K562 (cell line): ENCODE measurements around the gene RGS3. TPM values are rescaled to one million over a fixed set of nuclear protein-coding genes. Genes with fewer than 3 reads are reported as not detected.

Source experiments
- ATAC-seq: fragments of 200-7000 bp; cut with Tn5 transposase; 3 replicates; pipeline ENCODE4 v1.9.1; 2020; ENCODE audit warnings: moderate library complexity
- BruUV-seq: library from RNA; stranded (reverse); fragments of 400-500 nt; replicated peaks from 2 replicates; lab custom pipeline; 2021; lab: Mats Ljungman, UMichigan
- CTCF ChIA-PET: fragments of 300-600 bp; formaldehyde crosslinking; extraction: SDS; loops from one replicate; lab custom pipeline; 2021; ENCODE audit warnings: low intra/inter-chr PET ratio; lab: Yijun Ruan, JAX
- POLR2A ChIA-PET: fragments of 300-600, 350-650 bp; sonication (Branson Sonifier 250); formaldehyde crosslinking; extraction: SDS; loops from one replicate; lab custom pipeline; 2021; ENCODE audit warnings: antibody characterized with exemption, inconsistent platforms; lab: Yijun Ruan, JAX
- DNase-seq, 4 experiments: peaks; one replicate each; pipeline versions ENCODE4 v3.0.0 to v3.0.0-alpha.2; 2011 to 2018; ENCODE audit warnings: low spot score in 3 of 4, mixed read lengths in 3 of 4; ENCODE audit errors: extremely low read depth in 1 of 4
- FAIRE-seq: peaks from 2 replicates; lab custom pipeline; 2011; peaks lifted over from hg19 to GRCh38; lab: Jason Lieb, UNC
- H2AFZ ChIP-seq: 2 replicates; pipeline ENCODE4 v1.6.0; 2011; ENCODE audit warnings: low read depth, low read length, control low read depth, inconsistent platforms
- H3K27ac ChIP-seq: fragments of 200-600 bp; 3 replicates; pipeline ENCODE4 v1.8.0; 2011; ENCODE audit warnings: low read depth, mild to moderate bottlenecking, control low read depth, inconsistent platforms, low read length, moderate library complexity, mixed read lengths; ENCODE audit errors: extremely low read depth
- H3K27me3 ChIP-seq, 2 experiments: fragments of 300-600 bp in 1 of 2; 2 replicates in 1 of 2; 3 replicates in 1 of 2; pipeline versions ENCODE4 v1.6.0 to v1.8.0; 2011; ENCODE audit warnings: inconsistent platforms in 2 of 2, low read length in 2 of 2, mild to moderate bottlenecking in 1 of 2, mixed read lengths in 1 of 2, moderate library complexity in 1 of 2; ENCODE audit not compliant: control insufficient read depth in 2 of 2, insufficient read depth in 2 of 2
- H3K36me3 ChIP-seq: fragments of 300-600 bp; 3 replicates; pipeline ENCODE4 v1.8.0; 2011; ENCODE audit warnings: mild to moderate bottlenecking, low read length, inconsistent platforms; ENCODE audit not compliant: control insufficient read depth, insufficient read depth
- H3K4me1 ChIP-seq, 2 experiments: fragments of 200-600 bp in 1 of 2; replicated peaks in 1 of 2; 2 replicates in 1 of 2; 3 replicates in 1 of 2; pipeline versions ENCODE4 v1.5.1 to v1.8.0; 2011; ENCODE audit warnings: inconsistent platforms in 2 of 2, low read length in 2 of 2, mild to moderate bottlenecking in 1 of 2, mixed read lengths in 1 of 2, moderate library complexity in 1 of 2; ENCODE audit not compliant: control insufficient read depth in 2 of 2, insufficient read depth in 2 of 2
- H3K4me2 ChIP-seq: 2 replicates; pipeline ENCODE4 v1.6.1; 2011; ENCODE audit warnings: low read length, control low read depth, inconsistent platforms, mixed read lengths; ENCODE audit not compliant: insufficient read depth
- H3K4me3 ChIP-seq: fragments of 200-600 bp; sonication (generic), shearing (Covaris generic); 2 replicates; pipeline ENCODE4 v1.5.1; 2016; ENCODE audit warnings: control low read depth, inconsistent platforms
- H3K79me2 ChIP-seq: fragments of 200-600 bp; 3 replicates; pipeline ENCODE4 v1.8.0; 2011; ENCODE audit warnings: low read length, inconsistent platforms; ENCODE audit not compliant: control insufficient read depth, insufficient read depth
- H3K9ac ChIP-seq, 2 experiments: 2 replicates each; pipeline versions ENCODE4 v1.6.0 to v1.6.1; 2011; ENCODE audit warnings: low read depth in 2 of 2, low read length in 2 of 2, control low read depth in 1 of 2, inconsistent platforms in 1 of 2, mild to moderate bottlenecking in 1 of 2, mixed read lengths in 1 of 2; ENCODE audit not compliant: insufficient read depth in 1 of 2
- H3K9me1 ChIP-seq: one replicate; pipeline ENCODE4 v1.6.0; 2011; ENCODE audit warnings: inconsistent platforms, mild to moderate bottlenecking, low read length, moderate library complexity; ENCODE audit not compliant: control insufficient read depth, insufficient read depth
- H3K9me3 ChIP-seq: replicated peaks from 2 replicates; pipeline ENCODE4 v1.5.1; 2011; ENCODE audit warnings: low read depth, low read length, inconsistent platforms; ENCODE audit not compliant: control insufficient read depth, insufficient read depth
- H4K20me1 ChIP-seq: replicated peaks from 2 replicates; pipeline ENCODE4 v1.6.1; 2011; ENCODE audit warnings: low read length, inconsistent platforms, mixed read lengths; ENCODE audit not compliant: control insufficient read depth, insufficient read depth
- ARNT ChIP-seq, 2 experiments: fragments of 450-650 bp; IDR thresholded peaks; 2 replicates each; pipeline ENCODE4 v1.6.1; 2016; ENCODE audit warnings: mild to moderate bottlenecking in 1 of 2
- CC2D1A ChIP-seq: fragments of 450-650 bp; IDR thresholded peaks from 2 replicates; pipeline ENCODE4 v1.6.1; 2017; ENCODE audit warnings: mild to moderate bottlenecking
- CHD4 ChIP-seq: fragments of 200-600 bp; sonication (generic); IDR thresholded peaks from 3 replicates; pipeline ENCODE4 v1.6.1; 2012; ENCODE audit warnings: low read depth, mild to moderate bottlenecking, mixed read lengths, low read length, inconsistent platforms; ENCODE audit not compliant: insufficient read depth, insufficient replicate concordance, poor library complexity, severe bottlenecking
- DMBX1 ChIP-seq: fragments of 250-450 bp; sonication (Bioruptor Pico); IDR thresholded peaks from 2 replicates; pipeline ENCODE4 v1.8.0; 2022; ENCODE audit warnings: inconsistent platforms, mild to moderate bottlenecking, moderate library complexity, borderline replicate concordance
- GABPB2 ChIP-seq: fragments of 250-450 bp; sonication (Bioruptor Pico); conservative IDR thresholded peaks from 2 replicates; pipeline ENCODE4 v1.5.1; 2021; ENCODE audit warnings: mild to moderate bottlenecking
- GMEB1 ChIP-seq: fragments of 250-450 bp; sonication (Bioruptor Pico); IDR thresholded peaks from 2 replicates; pipeline ENCODE4 v1.4.0; 2020; ENCODE audit warnings: mild to moderate bottlenecking
- MAFF ChIP-seq: IDR thresholded peaks from 2 replicates; pipeline ENCODE4 v1.6.1; 2012; ENCODE audit warnings: low read length, improper control_type of control experiment
- MEF2A ChIP-seq: IDR thresholded peaks from 2 replicates; pipeline ENCODE4 v1.6.1; 2011; ENCODE audit warnings: low read depth, mild to moderate bottlenecking, low read length, moderate library complexity; ENCODE audit not compliant: control insufficient read depth
- POLR2G ChIP-seq: fragments of 200-400 bp; formaldehyde crosslinking; IDR thresholded peaks from 2 replicates; pipeline ENCODE4 v1.6.1; 2017; ENCODE audit warnings: low read depth, mild to moderate bottlenecking, antibody characterized with exemption, low read length, moderate library complexity
- POLR2H ChIP-seq: IDR thresholded peaks from 2 replicates; pipeline ENCODE4 v1.6.1; 2016; ENCODE audit warnings: missing genetic modification characterization, low read depth, mild to moderate bottlenecking, control low read depth, missing compliant biosample characterization, moderate library complexity
- U2AF1 ChIP-seq: fragments of 200-400 bp; formaldehyde crosslinking; optimal IDR thresholded peaks from 2 replicates; pipeline ENCODE3; 2017; ENCODE audit warnings: mild to moderate bottlenecking, low read depth, low read length, moderate library complexity
- ZBTB1 ChIP-seq: sonication (generic); formaldehyde crosslinking; IDR thresholded peaks from 2 replicates; pipeline ENCODE4 v1.8.1; 2023; ENCODE audit warnings: missing genetic modification reagents, low read depth, mild to moderate bottlenecking, borderline replicate concordance
- ZFP1 ChIP-seq: fragments of 450-650 bp; formaldehyde crosslinking; IDR thresholded peaks from 2 replicates; pipeline ENCODE4 v1.4.0; 2020; ENCODE audit warnings: mild to moderate bottlenecking, mixed read lengths
- ZNF121 ChIP-seq: sonication (generic); formaldehyde crosslinking; conservative IDR thresholded peaks from 2 replicates; pipeline ENCODE4 v1.8.0; 2022; ENCODE audit warnings: missing genetic modification reagents
- ZNF217 ChIP-seq: sonication (generic); formaldehyde crosslinking; IDR thresholded peaks from 2 replicates; pipeline ENCODE4 v1.8.0; 2022; ENCODE audit warnings: mild to moderate bottlenecking, missing genetic modification reagents
- ZNF282 ChIP-seq: sonication (generic); formaldehyde crosslinking; IDR thresholded peaks from 2 replicates; pipeline ENCODE4 v1.8.1; 2023; ENCODE audit warnings: missing genetic modification reagents
- ZNF561 ChIP-seq: fragments of 450-650 bp; formaldehyde crosslinking; conservative IDR thresholded peaks from 2 replicates; pipeline ENCODE4 v1.4.0; 2020; ENCODE audit warnings: mild to moderate bottlenecking, moderate library complexity
- ZZZ3 ChIP-seq: fragments of 450-650 bp; IDR thresholded peaks from 2 replicates; pipeline ENCODE4 v1.6.1; 2016; ENCODE audit warnings: antibody characterized with exemption, mild to moderate bottlenecking, moderate library complexity
- WGBS: fragments of 100-300 bp; shearing (Covaris generic); methylation state at CpG from one replicate; pipeline ENCODE4 v1.1.6; 2016; ENCODE audit warnings: low coverage, mixed read lengths; ENCODE audit not compliant: insufficient coverage; ENCODE audit errors: missing lambda C conversion rate; 5-methylcytosine and 5-hydroxymethylcytosine counted together
- in situ Hi-C: fragments of 300-500 bp; cut with MboI; formaldehyde crosslinking; loops from 4 replicates; pipeline ENCODE4 v1.15.0; 2018; ENCODE audit warnings: inconsistent platforms, mixed read lengths
- intact Hi-C: fragments of 100-400 bp; cut with micrococcal nuclease; formaldehyde crosslinking; loops from 2 replicates; pipeline ENCODE4 v1.14.2; 2022
- polyA plus RNA-seq, 8 experiments: library from polyadenylated mRNA; depleted of rRNA in 4 of 8; stranded (reverse) in 5 of 8; unstranded in 3 of 8; fragments of >200 nt; fragmentation: Nextera tagmentation in 2 of 8; fragmentation: Illumina TruSeq in 1 of 8; extraction: Ambion mirVana in 2 of 8; extraction: Trizol in 1 of 8; gene quantifications; 2 replicates each; pipeline versions ENCODE4 v1.2.1 to v1.2.3, GENCODE V29; 2011 to 2014; ENCODE audit warnings: inconsistent platforms in 1 of 8, missing spikeins in 1 of 8
- total RNA-seq, 7 experiments: library from RNA; depleted of rRNA in 6 of 7; stranded (reverse); fragments of >200 nt in 6 of 7; fragmentation: Illumina TruSeq in 2 of 7; extraction: Trizol in 2 of 7; gene quantifications; 2 replicates each; pipeline versions ENCODE4 v1.2.1 to v1.2.3, GENCODE V29; 2011 to 2021; ENCODE audit warnings: low replicate concordance in 1 of 7
- TF ChIP-seq, protein P1 (sequence below): fragments of 250-450 bp; sonication (Bioruptor Pico); IDR thresholded peaks from 2 replicates; pipeline ENCODE4 v1.5.0; 2020; ENCODE audit warnings: mild to moderate bottlenecking, borderline replicate concordance
- TF ChIP-seq, protein P2 (sequence below): fragments of 450-650 bp; formaldehyde crosslinking; conservative IDR thresholded peaks from 2 replicates; pipeline ENCODE4 v1.4.0; 2022; ENCODE audit warnings: mild to moderate bottlenecking, missing genetic modification characterization

The RGS3 gene
- total and polyA plus RNA-seq, 9 of the 15 experiments (the other 6 are each of a cell fraction or from before 2014, with no cell fraction given): 0.08 to 2.9 (median 0.95) TPM

DNA sequence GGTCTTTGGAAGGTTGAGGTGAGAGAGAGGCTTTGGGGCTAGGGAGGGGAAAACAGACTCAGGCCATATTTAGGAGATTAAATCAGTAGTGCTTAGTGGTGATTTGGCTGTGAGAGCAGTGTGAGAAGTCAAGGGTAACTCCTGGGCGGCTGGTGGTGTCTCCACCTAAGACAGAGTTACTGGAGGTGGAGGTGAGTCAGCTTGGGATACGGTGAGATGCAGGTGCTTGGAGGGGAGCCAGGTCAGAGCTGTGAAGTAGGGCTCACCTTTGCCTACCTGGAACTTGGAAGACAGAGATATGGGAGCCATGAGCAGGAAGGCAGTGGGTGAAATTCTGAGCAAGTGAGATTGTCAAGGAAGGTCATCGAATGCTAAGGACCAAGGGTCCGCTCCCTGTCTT lies 24.5 kb downstream of the RGS3 start:
- ATAC-seq (no peak), FAIRE-seq (no peak), DNase-seq (no peak)
- Histone ChIP-seq H3K79me2 (no peaks in the 10 kb centered on the region), H3K4me2 (no peak overlapping the region), H4K20me1 (no peaks in the 10 kb centered on the region), H3K4me3 (no peak overlapping the region), H3K27ac (no peak overlapping the region), H3K4me1 (no peaks in the 10 kb centered on the region; a peak in 1 of 5 replicates), H3K9ac (no peak overlapping the region), H3K36me3 (no peaks in the 10 kb centered on the region), H3K27me3 (peaks cover 24 to 42% of the 10 kb centered on the region in 2 experiments), H2AFZ (no peak overlapping the region), H3K9me1 (no peaks in the 10 kb centered on the region), H3K9me3 (no peaks in the 10 kb centered on the region)
- intact Hi-C loops (no loop called here), in situ Hi-C loops (no loop called here)
- CTCF ChIA-PET: no interaction called here
- WGBS: 12% methylated on average over 4 of the region's 4 CpGs
- no TSS peak for BruUV-seq
- TF ChIP-seq ZZZ3: no peak
- TF ChIP-seq DMBX1: no peak
- no peak for TF ChIP-seq GABPB2 (CRISPR knock-in tag)
- no peak for TF ChIP-seq U2AF1
- no peak for TF ChIP-seq CHD4
- TF ChIP-seq ZNF561: no peak
- no peak for TF ChIP-seq MEF2A
- TF ChIP-seq, protein P1, sequence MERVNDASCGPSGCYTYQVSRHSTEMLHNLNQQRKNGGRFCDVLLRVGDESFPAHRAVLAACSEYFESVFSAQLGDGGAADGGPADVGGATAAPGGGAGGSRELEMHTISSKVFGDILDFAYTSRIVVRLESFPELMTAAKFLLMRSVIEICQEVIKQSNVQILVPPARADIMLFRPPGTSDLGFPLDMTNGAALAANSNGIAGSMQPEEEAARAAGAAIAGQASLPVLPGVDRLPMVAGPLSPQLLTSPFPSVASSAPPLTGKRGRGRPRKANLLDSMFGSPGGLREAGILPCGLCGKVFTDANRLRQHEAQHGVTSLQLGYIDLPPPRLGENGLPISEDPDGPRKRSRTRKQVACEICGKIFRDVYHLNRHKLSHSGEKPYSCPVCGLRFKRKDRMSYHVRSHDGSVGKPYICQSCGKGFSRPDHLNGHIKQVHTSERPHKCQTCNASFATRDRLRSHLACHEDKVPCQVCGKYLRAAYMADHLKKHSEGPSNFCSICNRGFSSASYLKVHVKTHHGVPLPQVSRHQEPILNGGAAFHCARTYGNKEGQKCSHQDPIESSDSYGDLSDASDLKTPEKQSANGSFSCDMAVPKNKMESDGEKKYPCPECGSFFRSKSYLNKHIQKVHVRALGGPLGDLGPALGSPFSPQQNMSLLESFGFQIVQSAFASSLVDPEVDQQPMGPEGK (CRISPR knock-in tag): no peak
- no peak for TF ChIP-seq ZNF282 (CRISPR knock-in tag)
- TF ChIP-seq POLR2G: no peak
- TF ChIP-seq ZFP1: no peak
- no peak for TF ChIP-seq ARNT (IDR thresholded peaks at IDR 0.05)
- TF ChIP-seq, protein P2, sequence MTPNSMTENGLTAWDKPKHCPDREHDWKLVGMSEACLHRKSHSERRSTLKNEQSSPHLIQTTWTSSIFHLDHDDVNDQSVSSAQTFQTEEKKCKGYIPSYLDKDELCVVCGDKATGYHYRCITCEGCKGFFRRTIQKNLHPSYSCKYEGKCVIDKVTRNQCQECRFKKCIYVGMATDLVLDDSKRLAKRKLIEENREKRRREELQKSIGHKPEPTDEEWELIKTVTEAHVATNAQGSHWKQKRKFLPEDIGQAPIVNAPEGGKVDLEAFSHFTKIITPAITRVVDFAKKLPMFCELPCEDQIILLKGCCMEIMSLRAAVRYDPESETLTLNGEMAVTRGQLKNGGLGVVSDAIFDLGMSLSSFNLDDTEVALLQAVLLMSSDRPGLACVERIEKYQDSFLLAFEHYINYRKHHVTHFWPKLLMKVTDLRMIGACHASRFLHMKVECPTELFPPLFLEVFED (CRISPR knock-in tag): no peak
- TF ChIP-seq MAFF: no peak
- no peak for TF ChIP-seq GMEB1 (CRISPR knock-in tag)
- no peak for TF ChIP-seq ZNF217 (CRISPR knock-in tag)
- TF ChIP-seq CC2D1A: no peak
- TF ChIP-seq ZBTB1 (CRISPR knock-in tag): no peak
- TF ChIP-seq POLR2H (tag): no peak
- no peak for TF ChIP-seq ZNF121 (CRISPR knock-in tag)
- TF ChIP-seq, all 486 proteins: peak for 0
- POLR2A ChIA-PET: no interaction called here
